GM19035 (cell line): ENCODE results near the gene MTR.
"Not testable (repeated sequence)": the region's sequence is repeated elsewhere in the genome, so short reads cannot be mapped to it uniquely, and the experiment has no call there.

ENCODE experiments used
- ATAC-seq: cut with Tn5 transposase; IDR thresholded peaks from one replicate; pipeline ENCODE4 v1.9.1; 2021; ENCODE audit not compliant: unreplicated experiment

Gene MTR

DNA sequence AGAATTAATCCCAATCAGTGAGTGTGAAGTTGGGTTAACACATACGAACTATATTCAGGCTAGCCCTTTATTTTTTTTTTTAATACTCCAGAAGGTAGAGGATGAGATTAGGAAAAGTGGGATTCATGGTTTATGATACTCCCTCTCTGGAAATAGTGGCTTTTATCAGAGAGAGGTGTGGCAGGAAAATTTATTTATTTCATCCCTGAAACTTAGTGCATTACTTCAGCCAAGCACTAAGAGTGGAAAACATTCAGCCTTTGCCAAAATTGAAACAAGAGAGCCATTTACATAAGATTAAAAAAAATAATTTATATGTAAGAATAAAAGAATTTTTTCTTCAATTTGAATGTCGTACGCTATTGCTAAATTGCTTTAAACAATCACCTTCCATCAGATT, 35.0 kb downstream of the MTR start:
- no peak for ATAC-seq

DNA sequence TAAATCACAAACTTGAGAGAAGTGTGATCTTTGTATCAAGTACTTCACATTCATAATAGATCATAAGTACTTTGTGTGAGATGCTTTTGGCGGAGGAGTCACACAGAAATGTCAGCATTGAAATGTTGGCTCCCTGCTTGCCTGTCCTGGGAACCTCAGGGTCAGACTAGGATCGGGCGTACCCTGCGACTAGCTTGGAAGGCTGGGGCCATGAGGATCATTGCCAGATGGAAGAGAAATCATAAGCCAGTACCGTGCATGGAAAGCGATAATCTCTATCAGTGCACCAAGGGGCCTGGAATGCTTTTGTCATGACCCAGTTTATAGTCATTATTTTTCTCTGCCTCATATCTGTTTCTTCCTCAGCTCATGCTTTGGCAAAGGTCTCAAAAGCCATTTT, 35.5 kb downstream of the MTR start:
- ATAC-seq, result no peak

DNA sequence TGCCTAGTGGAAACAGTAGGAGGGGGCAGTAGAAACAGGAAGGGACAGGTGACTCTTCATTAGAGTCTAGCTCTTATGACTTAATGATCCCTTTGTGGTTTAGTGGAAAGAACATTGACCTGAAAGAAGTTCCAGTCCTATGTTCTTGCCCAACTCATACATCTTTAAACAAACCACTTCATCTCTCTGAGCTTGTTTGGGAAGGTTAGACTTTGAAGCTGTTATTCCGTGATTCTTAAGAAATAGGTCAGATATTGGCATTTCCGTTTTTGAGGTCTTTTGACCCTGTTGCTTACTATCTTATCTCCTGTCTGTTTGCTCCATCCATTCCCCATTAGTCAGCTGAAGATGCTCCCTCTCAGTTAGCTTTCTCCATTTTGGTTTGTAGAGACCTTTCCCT, 38.5 kb downstream of the MTR start:
- no peak for ATAC-seq

DNA sequence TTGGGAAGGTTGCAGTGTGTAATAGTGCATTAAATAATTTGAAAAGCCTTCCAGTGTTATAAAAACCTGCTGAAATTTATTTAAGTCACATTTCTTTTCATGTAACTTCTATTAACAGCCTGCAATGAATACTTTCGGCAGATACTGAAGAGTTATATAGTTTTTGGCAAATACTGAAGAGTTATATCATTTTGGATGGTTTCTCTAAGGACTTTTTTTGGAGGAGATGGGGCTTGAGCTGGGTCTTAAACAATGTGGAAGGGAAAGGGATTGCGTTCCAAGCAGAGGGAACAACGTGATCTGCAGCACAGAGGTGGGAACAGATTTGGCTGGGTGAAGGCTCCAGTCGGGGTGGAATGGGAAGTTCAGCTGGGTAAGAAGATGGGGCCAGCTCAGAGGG, 39.8 kb downstream of the MTR start:
- no peak for ATAC-seq

DNA sequence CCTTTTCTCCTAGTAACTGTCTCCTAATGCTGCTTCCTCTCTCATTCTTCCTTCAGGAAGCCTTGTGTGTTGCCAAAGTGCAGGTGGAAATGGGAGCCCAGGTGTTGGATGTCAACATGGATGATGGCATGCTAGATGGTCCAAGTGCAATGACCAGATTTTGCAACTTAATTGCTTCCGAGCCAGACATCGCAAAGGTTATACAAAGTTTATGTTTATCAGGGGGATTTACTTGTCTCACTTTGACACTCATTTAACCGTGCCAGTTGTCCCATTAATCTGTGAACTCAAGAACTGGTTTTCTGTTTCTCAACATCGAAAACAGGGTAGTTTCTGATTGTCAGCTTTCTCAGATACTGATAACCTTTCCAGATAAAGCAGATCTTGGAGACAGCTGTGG, 40.4 kb downstream of the MTR start:
- no peak for ATAC-seq

DNA sequence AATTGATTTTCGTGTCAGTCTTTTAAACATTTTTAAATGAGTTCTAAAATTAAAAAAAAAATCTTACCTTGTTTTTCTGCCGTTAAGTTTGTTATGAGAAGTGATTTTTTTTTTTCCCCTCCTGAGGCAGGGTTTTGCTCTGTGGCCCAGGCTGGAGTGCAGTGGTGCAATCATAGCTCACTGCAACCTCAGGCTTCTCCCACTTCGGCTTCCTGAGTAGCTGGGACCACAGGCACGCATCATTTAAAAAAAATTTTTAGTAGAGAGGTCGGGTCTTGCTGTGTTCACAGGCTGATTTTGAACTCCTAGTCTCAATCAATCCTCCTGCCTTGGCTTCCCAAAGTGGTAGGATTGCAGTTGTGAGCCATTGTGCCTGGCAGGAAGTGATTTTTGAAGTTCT, 41.1 kb downstream of the MTR start:
- ATAC-seq, result no peak

DNA sequence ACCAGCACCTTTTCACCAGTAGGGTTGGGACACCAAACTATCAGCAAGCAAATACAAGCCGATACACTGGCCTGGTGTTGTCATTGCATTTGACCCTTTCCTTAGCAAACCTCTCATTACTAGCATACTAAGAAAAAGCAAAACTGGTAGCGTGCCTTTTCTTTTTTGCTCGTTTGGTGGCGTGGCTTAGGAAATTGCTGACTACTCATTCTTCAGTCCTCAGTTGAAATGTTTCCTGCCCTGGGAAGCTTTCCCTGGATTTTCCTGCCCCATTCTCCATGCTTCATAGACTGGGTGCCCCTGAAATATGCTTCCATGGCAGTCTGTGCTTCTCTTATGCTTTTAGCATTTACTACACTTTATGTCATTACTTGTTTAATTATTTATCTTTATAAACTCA, 42.0 kb downstream of the MTR start:
- no peak for ATAC-seq

DNA sequence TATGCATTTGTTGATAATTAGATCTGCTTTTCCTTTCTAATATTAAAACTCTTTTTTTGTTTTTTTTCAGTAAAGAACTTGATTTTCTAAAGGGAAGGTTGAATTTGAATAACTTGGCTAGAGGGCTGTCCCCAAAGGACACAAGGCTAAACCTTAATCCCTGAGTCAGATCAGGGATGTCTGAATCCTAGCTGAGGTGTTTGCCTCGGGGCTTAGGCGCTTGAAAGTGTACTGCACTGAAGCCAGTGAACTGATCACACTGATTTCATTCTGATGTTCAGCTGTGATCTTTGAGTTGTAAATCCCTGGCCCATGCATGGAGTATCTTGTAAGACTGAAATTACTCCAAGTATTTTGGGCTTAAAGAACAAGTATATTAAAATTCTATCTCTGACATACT, 42.8 kb downstream of the MTR start:
- no peak for ATAC-seq

DNA sequence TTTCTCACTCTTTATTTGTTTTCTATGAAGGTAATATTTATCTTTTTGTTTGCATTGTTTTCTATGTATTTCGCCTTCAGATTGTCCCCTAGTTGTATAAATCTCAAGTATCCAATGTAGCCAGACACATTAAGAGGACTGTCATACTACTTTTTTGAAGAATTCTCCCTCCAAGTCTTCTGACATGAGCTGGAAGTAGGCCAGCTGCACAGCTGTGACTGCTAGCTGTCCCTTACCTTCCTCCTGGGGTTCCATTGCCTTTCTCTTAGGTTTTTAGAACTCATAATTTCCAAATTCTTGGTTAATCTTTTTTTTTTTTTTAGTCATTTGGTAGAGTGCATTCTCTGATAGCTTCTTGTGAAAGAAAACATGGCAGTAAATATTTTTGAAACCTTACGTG, 46.2 kb downstream of the MTR start:
- ATAC-seq, result no peak

DNA sequence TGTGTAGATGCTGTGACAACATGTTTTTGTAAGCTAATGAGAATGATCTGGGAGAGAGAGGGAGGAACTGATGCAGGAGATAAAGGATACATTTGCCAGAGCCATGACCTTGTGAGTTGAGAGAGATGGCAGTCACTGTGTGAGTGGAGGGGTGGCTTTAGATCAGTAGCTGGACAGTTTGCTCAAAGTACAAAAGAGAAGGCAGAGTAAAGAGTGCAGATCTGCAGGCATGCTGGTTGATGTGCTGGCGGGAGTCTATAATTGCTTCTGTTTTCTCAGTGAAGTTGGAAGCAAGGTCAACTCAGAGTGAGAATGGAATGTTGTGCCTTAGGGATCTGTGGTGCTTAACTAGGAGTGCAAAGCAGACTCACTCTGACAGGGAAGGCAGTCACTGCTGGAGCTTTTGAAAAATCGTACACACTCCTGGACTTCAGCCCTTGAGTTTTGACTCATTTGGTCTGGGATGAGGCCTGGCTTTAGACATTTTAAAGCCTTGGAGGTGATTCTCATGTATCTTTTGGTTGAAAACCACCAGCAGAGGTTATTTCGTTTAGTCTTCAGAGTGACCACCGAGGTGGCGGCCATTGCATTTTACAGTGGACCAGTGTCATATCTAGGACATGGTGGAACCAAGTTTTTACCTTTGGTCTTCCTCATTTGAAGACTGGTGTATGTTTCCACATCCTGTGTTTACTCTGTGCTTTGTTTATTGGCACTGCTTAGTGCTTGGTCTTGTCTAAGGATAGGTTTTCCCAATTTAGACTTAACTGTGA, 49.6 kb downstream of the MTR start:
- no peak for ATAC-seq

DNA sequence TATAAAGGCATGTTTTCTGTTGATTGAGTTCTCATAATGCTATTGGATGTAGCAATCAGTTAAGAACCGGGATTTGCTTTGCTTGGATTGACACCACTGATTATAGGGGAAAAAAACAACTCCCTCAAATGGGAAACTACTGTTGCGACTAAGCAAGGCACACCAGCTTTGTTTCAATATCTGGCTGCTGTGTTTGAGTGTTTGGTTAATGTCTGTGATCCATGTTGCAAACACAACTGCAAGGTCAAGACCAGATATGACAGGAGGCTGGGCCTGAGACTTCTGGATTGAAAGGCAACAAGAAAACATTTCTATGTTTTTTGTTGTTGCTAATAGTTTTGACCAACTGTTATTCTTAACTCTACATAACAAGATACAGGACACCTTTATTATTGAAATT, 50.7 kb downstream of the MTR start:
- ATAC-seq, result no peak

DNA sequence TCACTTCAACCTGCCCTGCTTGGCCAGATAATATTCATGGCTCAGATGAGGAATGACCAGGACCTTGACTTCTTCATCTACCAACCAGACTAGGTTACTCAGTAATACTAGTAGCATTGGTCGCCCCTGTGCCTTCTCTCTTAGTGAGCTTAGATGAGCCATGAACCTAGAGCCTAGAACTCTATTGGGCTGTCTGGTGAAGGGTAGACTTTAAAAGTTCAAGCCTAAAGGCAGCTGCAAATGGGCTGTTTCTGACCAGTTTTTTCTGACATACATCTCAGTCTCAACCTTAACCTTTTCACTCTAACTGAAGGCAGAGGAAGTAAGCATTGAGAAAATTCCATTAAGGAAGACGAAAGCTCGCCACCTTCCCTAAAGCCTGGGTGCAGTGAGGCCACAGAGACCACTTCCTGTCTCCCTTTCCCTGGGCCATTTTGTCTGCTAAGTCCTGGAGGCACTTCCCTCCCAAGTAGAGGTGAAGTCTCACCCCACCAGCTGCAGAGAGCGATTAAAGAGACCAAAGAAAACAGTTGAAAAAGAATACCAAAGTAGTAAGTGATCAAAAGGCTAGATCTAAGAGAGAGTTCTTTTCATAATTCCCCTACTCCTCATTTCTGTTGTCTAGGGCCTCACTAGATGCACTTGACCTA, 53.3 kb downstream of the MTR start:
- ATAC-seq, result no peak

DNA sequence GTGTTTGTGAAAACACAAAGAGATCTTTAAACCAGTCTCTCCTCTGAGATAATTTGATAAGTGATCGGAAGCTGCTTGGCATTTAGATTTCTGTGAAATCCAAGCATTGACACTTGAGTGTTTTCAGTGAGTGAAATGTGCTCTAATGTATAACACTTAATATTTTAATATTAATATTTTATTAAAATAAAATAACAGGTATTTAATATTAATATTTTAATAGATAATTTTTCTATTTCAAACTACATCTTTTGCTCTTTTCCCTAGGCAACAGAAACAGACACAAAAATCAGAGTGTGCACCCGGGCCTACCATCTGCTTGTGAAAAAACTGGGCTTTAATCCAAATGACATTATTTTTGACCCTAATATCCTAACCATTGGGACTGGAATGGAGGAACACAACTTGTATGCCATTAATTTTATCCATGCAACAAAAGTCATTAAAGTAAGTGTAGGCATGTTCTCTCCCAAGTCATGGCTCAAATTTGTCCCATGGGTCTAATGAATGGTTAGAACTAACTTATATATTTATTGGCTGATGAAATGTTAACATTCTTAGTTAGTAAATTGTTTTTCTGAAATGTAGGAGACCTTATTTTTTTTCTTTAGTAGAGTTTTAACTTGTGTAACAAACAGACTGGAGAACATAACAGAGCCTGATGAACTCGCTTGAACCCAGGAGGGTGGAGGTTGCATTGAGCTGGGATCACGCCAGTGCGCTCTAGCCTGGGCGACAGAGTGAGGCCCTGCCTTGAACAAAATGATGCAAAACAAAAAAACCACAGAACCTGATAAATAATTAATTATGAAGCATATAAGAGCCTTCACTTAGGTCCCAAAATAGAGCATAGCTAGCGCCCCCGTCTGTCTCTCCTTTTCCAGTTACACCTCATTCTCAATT, 55.2 kb downstream of the MTR start:
- no peak for ATAC-seq

DNA sequence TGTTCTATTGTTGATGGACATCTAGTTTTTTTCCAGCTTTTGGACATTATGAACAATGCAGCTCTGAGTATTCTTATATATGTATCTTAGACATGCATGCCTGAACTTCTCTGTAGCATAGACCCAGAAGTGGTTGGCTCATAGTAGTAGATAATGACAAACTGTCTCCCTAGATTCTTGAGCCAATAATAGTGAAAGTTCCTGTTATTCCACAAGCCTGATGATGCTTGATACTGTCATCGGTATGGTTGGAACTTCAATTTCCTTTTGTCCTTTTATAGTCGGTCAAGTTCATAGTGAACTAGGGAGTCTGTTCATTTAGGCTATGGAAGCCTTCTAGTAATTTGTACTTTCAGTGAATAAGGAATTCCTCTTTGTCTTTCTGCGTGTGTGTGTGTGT, 56.8 kb downstream of the MTR start:
- no peak for ATAC-seq

DNA sequence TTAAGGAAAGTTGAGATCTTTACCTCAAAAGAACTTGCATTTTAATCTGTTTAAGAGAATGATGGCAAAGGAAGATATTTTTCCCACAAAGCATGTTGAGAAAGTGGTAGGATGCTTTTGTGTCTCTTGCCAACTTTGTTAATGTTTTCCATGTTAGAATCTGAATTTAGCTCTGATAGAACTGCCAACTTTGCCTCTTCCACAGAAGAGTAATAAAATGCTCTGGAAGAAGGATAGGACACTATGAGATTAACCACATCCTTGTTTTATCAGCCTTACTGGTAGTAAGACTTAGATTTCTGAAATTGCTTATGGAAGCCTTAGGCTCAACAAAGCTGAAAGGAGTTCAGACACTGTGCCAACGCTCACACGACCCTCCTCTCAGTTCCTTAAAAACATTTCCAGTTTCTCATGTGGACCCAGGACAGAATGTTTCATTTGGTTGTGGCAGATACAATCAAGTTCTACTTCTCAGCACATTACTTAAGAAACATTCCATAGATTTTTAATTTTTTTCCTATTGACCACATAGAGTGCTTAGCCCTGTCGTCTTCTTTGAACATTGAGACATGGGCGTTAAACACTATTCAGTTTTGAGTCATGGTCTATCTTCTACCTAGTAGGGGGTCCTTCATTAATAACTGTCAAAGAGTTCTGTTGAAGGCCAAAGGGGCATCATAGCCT, 59.0 kb downstream of the MTR start:
- no peak for ATAC-seq

DNA sequence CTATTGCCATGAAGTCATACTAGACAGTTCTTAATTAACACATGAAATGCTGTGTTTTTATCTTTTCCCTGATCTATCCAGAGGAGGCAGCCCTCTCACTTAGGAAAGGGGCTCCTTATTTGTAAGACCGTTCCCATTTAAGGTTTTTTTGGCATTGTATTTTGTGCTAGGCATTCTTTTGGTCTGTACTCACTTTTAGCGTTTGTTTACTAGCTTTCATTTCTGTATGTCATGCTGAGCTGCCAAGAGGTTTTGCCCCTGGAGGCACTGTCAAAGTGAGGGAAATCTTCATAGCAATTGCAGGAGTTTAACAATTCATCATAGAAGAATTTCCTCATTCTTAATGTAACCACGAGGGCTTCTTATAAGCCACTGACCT, 59.5 kb downstream of the MTR start:
- no peak for ATAC-seq

DNA sequence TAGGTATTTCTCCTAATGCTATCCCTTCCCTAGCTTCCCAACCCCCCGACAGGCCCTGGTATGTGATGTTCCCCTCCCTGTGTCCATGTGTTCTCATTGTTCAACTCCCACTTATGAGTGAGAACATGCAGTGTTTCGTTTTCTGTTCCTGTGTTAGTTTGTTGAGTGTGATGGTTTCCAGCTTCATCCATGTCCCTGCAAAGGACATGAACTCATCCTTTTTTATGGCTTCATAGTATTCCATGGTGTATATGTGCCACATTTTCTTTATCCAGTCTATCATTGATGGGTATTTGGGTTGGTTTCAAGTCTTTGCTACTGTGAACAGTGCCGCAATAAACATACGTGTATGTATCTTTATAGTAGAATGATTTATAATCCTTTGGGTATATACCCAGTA, 61.6 kb downstream of the MTR start:
- ATAC-seq, result not testable (repeated sequence)

DNA sequence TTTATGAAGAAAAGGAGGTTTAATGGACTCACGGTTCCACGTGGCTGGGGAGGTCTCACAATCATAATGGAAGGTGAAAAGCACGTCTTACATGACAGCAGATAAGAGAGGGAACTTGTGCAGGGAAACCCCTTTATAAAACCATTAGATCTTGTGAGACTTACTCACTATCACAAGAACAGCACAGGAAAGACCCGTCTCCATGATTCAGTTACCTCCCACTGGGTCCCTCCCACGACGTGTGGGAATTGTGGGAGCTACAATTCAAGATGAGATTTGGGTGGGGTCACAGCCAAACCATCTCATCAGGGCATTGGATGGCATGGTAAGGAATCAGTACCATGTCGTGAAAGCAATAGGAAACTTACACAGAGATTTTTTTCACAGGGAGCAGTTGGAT, 63.1 kb downstream of the MTR start:
- no peak for ATAC-seq

DNA sequence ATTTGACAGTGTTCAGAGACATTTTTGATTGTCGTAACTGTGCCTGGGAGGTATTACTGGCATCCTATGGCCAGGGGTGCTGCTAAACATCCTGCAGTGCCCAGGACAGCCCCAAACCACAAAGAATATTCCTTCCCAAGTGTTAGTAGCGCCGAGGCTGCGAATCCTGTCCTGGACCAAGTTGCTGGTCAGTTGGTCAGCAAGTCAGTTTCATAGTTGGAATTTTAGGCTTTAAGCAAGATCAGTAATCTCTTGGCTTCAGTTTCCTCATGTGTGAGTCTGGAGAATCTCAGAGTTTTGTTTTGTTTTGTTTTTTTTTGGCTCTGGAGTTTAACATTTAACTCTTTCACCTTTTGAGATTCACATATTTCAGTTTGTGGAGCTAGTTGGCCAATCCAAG, 65.0 kb downstream of the MTR start:
- no peak for ATAC-seq

DNA sequence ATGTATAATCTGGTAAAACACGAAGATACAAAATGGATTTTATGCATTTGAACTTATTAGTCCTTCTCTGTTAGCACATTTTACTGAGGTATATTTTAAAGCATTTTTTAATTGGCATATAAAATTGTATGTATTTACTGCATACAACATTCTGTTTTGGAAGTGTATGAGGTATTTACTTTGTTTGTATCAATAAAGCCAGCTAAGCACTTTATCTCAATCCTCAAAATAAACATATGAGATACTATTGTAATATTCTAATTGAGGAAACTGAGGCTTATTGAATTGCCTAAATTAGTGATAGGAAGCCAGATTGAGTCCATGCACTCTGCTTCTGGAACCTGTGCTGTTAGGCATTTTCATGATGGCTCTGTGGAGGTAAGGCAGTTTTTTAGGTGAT, 65.6 kb downstream of the MTR start:
- no peak for ATAC-seq

DNA sequence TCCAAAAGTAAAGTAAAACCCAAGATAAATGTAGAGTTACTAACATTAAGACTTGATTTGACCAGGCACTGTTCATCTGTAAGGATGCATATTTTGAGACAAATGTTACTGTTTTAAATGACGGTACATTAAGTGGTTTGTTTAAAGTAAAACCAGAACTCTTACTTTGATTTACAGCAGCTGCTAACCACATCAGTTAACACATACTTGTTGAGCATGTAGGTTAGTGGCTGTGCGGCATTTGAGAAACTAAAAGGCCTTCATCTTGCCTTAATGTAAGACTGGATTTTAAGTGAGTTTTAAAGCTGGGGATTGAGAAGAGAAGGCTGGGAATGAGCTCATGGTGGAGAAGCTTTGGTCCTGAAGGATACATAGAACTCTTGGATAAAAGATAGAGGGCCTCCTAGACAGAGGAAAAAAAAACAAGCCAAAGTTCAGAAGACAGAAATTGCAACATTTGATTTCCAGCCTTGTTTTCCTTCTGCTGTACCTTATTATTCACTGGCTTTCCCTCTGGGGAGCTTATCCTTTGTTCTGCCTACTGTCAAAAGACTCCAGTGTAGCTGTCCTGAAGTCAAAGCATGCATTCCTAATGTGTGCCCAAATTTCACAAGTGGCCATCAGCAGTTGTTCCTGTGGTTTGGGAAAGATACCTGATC, 66.6 kb downstream of the MTR start:
- no peak for ATAC-seq
